ENCODE measurements around the gene RHBDL2. TPM values are rescaled to one million over a fixed set of nuclear protein-coding genes. Genes with fewer than 3 reads are reported as not detected.
A peak's percentile ranks its signal among the peaks of the same experiment; 100 is the strongest.

The RHBDL2 gene
- polyA plus RNA-seq, 3 donors = 0.89 to 1.0 (median 0.95) TPM

DNA sequence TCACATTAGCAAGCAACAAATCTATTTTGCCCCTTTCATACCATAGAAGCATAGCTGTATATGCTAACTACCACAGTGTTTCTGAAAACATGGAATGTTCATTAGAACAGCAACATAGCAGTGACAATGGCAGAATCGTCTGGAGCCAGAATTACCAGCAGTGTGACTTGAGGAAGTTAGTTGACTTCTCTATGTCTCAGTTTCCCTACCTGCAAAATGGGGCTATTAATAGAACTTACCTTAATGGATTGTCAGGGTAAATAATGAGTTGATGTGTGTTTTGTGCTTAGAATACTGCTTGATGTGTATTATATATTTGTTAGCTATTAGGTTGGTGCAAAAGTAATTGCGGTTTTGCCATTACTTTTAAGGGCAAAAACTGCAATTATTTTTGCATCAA, 45.5 kb downstream of the RHBDL2 start:
- DNase-seq (ENCODE audit: extremely low read depth in 1 of 11, low read depth in 9 of 11, low spot score in 4 of 11) = no peak

DNA sequence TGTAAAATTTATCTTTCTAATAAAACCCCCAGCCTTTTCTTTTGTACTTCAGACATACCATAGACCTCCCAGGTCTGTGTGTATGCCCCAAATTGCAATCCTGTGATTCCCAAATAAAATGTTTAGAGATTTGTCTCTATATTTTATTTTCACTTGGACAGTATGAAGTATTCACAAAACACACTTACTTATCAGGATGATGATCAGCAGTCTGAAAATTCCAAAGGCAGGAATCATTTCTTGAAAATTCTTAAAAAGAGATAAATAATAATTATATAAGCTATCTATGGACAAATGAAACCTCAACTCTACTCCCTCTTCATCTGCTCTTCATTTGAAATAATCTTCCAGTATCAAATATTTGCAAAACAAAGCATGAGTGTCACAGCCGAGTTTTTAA, 48.7 kb downstream of the RHBDL2 start:
- DNase-seq (ENCODE audit: extremely low read depth in 1 of 11, low read depth in 9 of 11, low spot score in 4 of 11) = no peak

DNA sequence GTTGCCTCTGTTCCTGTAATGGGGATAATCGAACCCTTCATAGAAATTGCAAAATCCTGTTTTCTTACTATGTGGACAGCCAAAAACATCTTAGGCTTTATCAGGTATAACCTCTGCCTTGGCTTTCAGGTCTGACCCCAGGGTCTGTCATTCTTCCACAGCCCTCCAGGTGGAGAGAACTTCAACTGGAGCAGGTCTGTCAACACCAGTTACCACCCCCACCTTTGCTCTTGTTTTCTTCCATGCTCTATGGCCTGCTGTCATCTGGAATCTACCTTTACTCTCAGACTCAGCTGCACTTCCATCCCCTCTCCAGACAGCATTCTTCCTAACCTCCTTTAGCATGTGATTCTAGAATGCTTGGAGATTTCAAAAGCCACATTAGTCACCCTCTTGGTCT, 49.9 kb downstream of the RHBDL2 start:
- DNase-seq (ENCODE audit: extremely low read depth in 1 of 11, low read depth in 9 of 11, low spot score in 4 of 11) = no peak

DNA sequence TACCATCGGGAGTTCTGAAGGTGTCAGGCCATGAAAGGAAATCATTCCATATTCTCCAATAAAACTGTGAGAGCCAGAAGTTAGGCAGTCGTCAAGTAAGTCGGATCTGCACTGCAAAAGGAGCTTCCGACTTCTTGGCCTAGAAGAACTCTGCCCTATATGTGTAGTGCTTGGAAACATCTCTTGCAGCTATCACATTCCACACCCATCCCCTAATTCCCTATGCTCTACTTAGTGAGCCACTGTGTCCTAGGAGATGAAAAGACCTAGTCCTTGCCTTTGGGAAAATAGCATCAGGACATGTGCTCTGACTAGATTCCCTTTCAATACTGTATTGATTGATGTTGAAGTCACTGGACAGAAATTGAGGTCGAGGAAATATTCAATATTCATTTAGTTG, 52.0 kb downstream of the RHBDL2 start:
- DNase-seq (ENCODE audit: extremely low read depth in 1 of 11, low read depth in 9 of 11, low spot score in 4 of 11) = no peak

DNA sequence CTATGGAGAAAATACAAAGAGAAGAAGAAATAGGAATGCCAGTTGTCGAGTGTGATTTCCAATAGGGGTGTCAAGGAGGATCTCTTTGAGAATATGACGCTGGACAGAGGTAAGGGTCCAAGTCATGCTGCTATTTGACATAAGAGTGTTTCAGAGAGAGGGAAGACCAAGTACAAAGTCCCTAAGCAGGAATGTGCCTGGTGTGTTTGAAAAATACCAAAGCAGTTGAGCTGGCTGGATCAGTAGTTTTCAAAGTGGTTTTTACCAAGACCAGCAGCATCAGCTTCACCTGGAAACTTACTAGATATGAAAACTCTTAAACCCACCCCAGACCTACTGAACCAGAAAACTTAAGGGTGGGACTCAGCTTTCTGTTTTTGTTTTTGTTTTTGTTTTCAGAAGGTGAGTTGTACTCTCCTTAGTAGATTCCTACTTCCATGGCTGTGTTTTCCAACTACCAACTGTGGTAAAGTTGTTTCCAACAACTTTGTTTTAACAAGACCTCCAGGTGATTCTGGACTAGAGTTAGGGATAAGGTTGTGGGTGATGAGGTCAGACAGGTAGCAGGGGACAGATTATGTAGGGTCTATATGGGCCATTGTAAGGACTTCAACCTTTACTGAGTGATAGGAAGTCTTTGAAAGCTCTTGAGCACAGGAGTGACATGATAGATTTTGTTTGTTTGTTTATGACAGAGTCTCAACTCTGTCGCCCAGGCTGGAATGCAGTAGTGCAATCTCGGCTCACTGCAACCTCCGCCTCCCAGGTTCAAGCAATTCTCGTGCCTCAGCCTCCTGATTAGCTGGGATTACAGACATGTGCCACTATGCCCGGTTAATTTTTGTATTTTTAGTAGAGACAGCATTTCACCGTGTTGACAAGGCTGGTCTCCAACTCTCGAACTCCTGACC, 53.0 kb downstream of the RHBDL2 start:
- DNase-seq (ENCODE audit: extremely low read depth in 1 of 11, low read depth in 9 of 11, low spot score in 4 of 11) = no peak

DNA sequence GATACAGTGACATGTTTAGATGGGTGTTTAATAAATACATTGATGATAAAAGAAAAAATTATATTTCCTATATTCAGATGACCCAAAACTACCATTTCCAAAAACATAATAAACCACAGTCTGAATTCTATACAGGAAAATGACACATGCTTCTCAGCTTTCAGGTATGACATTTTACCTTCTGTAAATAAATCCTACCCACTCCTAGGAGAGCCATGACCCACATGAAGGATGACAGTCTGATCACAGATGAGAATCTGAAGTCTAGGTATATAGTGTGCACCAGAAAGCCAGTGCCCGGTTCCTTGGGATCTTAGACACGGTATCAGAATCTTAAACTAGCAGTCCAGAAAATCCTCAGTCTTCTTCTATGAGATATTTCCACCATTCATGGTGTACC, 56.5 kb downstream of the RHBDL2 start:
- DNase-seq (ENCODE audit: extremely low read depth in 1 of 11, low read depth in 9 of 11, low spot score in 4 of 11) = no peak

DNA sequence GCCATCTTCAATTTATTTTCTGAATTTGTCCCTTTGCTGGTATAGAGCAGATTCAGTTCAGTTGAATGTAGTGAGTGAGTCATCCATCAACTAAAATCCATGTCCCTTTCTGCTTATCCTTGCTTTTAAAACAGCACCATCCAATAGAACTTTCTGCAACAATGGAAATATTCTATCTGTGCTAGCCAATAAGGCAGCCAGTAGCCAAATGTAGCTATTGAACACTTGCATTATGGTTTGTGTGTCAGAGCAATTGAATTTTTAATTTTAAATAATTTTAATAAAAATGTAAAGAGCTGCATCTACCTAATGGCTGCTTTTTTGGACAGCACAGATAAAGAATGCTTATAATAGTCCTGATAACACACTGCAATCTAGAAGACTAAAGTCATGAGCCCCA, 60.1 kb downstream of the RHBDL2 start, which contains the start of gene GJA9:
TSS of gene GJA9 (minus strand) at position 101 of the 400 bp plus-strand sequence. CDS start 5,489 bp downstream, outside the sequence.
- DNase-seq (ENCODE audit: extremely low read depth in 1 of 11, low read depth in 9 of 11, low spot score in 4 of 11) = no peak

DNA sequence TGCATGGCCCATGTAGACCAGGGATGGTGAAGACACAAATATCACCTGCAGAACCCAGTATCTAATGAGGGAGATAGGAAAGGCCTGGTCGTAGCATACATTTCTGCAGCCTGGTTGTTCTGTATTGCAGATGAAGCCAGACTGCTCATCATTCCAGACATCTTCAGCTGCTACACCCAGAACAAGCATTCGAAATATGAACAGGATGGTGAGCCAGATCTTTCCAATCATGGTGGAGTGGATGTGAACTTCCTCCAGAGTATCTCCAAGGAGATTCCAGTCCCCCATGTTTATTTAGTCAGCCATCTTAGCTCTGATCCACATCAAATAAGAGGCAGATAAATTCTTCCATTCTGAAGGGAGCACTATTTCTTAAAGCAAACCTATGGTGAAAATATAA, 65.8 kb downstream of the RHBDL2 start:
- DNase-seq (ENCODE audit: extremely low read depth in 1 of 11, low read depth in 9 of 11, low spot score in 4 of 11) = no peak

DNA sequence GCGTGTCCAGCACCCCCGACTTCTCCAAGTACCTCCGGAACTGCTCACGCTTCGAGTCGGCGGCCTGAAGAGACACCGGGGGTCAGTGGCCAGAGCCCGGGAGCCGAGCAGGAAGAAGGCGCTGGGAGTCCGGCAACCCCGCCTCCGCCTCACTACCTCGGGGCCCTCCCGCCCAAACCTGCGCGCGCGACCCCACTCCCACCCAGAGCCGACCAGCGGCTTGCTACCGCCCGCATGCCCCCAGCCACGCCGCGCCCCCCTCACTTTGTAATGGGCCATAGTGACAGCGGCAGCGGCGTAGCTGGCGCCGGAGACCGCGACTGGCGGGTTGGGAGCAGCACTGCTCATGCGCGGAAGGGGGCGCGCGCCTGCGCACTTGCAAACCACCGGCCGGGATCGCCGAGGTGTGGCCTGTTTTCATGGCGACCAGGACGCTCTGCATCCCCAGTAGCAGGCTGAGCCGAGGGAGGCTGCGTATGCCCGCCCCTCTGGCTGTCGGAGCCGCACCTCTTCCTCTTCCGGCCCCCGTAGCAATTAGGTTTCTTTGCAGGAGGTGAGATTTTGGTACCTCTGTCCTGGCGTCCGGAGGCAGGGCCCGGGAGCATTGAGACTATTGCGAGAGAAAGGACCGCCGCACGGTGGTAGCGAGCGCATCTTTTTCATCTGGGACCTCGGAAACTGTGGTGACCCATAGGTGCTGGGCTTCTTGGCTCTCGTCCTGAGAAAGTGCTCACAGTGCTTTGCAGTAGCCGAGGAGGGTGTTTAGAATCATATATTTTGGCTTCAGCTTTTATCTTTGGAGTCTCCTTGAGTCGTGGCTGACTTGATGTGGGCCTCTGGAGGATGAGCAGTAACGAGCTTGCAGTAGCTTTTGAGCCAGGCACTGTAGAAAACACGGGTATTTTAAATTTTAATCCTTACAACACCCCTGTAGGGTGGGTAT, 68.3 kb downstream of the RHBDL2 start, which contains the start of gene MYCBP:
TSS of gene MYCBP (minus strand) at position 322 of the 943 bp plus-strand sequence. CDS start at position 279, 43 bp downstream.
- DNase-seq (ENCODE audit: extremely low read depth in 1 of 11, low read depth in 9 of 11, low spot score in 4 of 11) = peak; percentile 86 to 97 (median 93)

DNA sequence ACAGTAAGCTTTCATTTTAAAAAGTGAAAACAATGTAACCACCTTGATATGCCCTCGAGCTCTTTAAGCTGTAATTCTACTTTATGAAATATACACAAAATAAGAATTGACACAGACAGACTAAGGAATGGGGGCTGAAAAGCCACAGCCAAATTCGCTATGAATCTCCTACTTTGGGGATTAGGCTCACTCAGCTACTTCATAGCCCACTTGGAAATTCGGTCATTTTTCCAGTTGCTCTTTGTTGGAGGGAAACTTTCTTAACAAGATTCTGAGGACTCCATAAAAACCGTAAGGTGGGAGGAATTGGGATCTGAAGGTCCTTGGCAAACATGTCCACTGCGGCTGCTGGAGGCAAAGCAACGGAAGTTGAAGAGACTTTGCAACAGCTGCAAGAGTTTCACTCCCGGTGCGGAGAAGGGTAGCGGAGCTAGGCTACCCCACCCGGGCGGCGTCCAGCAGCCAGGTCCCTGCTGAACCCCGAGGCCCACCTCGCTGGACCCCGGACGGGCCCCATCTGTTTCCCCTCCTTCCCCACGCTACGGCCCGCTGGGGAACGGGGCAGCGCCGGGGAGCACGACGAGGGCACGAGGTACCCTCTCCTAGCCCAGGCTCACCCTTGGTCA, 69.1 kb downstream of the RHBDL2 start:
- DNase-seq (ENCODE audit: extremely low read depth in 1 of 11, low read depth in 9 of 11, low spot score in 4 of 11) = no peak

DNA sequence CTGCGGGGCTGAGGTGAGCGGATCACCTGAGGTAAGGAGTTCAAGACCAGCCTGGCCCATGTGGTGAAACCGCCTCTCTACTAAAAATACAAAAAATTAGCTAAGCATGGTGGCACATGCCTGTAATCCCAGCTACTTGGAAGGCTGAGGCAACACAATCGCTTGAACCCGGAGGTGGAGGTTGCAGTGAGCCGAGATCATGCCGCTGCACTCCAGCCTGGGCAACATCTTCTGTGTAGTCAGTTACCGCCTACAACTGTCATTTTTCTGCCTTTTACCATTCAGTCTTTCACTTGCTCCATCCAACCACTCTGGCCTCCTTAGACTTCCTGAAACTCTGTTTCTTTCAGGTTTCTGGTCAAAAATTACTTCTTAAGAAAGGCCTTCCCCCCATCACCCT, 70.6 kb downstream of the RHBDL2 start:
- no peak for DNase-seq (ENCODE audit: extremely low read depth in 1 of 11, low read depth in 9 of 11, low spot score in 4 of 11)

DNA sequence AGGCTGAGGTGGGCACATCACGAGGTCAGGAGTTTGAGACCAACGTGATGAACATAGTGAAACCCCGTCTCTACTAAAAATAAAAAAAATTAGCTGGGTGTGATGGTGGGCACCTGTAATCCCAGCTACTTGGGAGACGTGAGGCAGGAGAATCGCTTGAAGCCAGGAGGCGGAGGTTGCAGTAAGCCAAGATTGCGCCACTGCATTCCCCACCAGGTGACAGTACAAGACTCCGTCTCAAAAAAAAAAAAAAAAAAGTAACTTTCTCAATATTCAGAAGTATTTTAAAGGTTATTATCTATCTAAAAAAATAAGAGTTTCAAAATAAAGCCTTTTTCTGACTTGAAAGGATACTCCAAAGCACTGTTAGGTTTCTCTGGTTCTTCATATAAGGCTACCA, 74.4 kb downstream of the RHBDL2 start:
- no peak for DNase-seq (ENCODE audit: extremely low read depth in 1 of 11, low read depth in 9 of 11, low spot score in 4 of 11)

DNA sequence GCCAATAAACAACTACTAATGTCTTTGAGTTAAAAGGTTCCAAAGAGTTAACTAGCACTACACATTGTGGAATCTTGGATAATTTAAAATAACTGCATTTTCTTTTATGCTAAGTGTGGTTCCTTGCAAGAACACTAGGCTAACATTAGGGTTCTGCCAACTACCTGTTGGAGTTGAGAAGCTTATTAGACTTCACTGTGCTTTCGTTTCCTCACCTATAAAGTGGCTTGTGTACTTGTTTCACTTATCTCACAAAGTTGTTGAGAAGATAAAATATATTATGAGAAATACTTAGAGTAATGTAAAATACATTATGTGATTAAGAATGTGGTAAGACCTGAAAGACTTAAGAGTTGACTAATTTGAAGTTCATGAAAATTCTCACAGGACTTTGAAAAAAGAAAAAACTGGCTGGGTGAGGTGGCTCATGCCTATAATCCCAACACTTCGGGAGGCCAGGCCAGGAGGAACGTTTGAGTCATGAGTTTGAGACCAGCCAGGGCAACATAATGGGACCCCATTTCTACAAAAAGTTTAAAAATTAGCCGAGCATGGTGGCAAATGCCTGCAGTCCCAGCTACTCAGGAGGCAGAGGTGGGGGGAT, 76.4 kb downstream of the RHBDL2 start:
- no peak for DNase-seq (ENCODE audit: extremely low read depth in 1 of 11, low read depth in 9 of 11, low spot score in 4 of 11)

DNA sequence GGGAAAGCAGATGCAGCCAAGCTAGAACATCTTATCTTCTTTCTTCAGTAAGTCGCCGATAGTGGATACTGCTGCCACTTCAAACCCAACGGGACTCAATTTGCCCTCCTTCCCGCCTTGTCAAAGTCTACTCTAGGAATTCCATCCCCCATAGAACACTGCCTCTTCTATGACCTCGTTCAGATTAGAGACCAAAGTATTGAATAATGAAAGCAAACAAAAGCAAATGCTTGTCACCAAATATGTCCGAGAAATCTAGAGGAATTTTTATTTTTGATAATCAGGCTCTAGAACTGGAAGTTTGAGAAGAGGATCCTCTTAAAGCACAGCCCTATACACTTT, 81.2 kb downstream of the RHBDL2 start:
- no peak for DNase-seq (ENCODE audit: extremely low read depth in 1 of 11, low read depth in 9 of 11, low spot score in 4 of 11)

DNA sequence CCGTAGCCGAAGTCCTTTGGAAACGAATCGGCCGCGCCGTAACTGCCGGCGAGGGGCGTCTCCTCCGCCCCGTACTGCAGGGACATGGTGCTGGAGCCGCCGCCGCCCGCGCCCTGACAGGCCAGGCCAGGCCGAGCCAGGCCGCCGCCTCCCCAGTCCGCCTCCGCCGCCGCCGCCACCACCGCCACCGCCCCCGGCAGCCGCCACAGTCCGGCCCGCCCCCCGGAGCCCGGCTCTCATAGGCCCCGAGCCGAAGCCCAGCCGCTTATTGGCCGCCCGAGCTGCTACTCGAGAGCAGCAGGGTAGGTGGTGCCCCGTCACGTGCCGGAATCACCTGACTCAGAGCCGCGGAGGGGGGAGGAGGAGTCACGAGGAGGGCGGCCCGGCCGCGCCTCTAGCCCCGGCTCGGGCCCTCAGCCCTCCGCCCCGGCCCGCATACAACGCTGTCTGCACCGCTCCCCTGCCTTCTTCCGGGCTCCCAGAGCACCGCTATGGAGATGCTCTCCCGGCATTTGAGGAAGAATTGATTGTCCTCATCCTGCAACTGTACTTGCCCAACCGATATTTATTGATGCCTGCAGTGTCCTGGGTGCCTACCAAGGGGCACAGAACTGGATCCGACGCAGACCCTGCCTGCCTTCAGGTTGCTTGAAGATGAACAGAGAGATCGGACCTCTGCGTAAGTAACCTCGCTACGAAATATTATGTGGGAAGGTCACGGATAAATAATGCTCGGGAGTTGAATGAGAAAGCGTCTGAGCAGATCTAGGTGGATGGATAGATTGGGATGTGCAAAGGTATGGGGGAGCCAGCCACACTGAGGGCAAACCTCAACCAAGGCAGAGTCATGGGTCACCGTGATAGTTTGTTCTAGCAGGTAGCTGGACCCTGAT, 81.8 kb downstream of the RHBDL2 start, which contains the start of gene RRAGC:
TSS of gene RRAGC (minus strand) at position 212 of the 893 bp plus-strand sequence. CDS start at position 86, 126 bp downstream.
- peak; percentile 82 to 98 (median 96) for DNase-seq (ENCODE audit: extremely low read depth in 1 of 11, low read depth in 9 of 11, low spot score in 4 of 11)

DNA sequence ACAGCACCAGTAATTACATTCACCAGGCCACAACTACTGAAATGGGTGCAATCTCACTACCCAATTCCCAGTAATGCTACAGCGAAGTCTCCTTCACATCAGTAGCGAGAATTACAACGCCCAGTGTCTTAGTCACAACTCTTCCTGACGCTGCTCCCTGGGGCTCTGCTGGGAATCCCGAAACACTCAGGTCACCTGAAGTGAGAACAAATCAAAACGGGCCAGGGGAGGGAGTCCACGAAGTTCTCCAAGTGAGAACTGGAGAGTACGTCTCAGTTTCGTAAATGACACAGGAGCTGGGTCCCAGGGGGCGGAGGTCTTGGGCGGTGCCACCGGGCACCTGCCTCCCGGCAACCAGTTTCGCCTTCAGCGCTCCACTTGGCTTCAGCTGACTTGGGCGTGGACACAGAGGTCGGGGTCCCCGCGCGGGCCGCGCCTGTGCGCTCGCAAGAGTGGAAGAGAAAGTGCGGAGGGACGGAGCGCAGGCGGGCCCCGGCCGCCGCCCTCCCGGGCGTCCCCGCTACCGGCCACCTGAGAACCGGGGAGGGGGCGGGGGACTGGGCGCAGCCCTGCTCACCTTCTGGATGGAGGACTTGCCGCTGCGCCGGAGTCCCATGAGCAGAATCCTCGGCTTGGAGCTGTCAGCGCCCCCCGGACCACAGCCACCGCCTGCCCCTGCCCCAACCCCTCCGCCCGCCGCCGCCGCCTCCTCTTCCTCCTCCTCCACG, 82.6 kb downstream of the RHBDL2 start:
- peak in 1 of 11 donors; percentile 17 for DNase-seq (ENCODE audit: extremely low read depth in 1 of 11, low read depth in 9 of 11, low spot score in 4 of 11)

DNA sequence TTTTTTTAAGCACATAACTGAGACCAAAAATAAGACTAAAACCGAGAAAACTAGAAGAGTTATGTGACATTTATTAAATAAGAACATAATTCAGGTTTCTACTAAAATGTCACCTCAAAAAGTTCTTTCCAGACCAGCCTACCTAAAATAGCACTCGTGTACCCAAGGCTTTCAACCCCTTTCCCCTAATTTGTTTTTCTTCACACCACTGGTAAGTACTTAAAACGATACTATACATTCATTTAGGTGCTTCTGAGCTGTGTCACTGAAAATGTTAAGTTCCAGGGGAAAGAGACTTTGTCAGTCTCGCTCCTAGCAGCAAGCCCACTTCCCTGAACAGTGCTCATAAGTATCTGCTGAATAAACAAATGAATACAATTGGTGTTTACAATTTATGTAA, 88.8 kb downstream of the RHBDL2 start:
- DNase-seq (ENCODE audit: extremely low read depth in 1 of 11, low read depth in 9 of 11, low spot score in 4 of 11) = no peak
